ENCODE data around the gene RAB44. TPM values are rescaled to one million over a fixed set of nuclear protein-coding genes. Genes with fewer than 3 reads are reported as not detected.

The RAB44 gene
- total RNA-seq, 1 experiment from 2014 or later, result 0.11 TPM

DNA sequence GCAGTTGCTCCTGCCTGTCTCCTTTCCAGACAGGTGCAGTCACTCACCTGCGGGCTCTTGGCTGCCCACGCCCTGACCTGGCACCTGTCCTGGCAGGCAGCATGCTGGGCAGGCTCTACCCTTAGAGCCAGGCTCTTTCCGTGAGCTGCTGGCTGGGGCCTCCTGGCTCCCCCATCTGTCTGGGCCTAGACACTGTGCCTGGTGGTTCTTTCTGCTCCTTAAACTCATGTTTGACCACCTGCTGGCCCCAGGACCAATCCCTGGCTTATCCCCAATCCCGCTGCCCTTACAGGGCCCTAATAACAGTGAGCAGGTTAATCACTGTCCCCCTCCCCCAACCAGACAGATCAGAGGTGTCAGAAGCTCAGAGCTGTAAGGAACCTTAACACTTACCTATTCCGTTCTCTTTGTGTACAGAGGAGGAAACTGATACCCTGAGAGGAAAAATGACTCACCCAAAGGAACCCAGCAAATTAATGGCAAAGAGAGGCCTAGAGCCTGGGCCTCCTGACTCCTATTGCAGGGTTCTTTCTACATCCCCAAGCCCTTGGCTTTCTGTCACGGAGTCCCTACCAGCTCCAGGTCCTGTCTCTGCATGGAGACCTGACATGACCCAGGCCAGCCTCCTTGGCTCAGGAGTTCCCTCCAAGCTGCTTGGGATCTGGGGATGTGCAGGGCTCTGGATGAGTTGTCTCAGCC, 54.7 kb downstream of the RAB44 start:
- no peak for TF ChIP-seq ZNF121 (CRISPR knock-in tag; IDR thresholded peaks at IDR 0.05)
- no peak for TF ChIP-seq CREM (CRISPR knock-in tag; IDR thresholded peaks at IDR 0.05)
- TF ChIP-seq RELA (CRISPR knock-in tag; IDR thresholded peaks at IDR 0.05; ENCODE audit: borderline replicate concordance), result no peak
- TF ChIP-seq, protein P1, sequence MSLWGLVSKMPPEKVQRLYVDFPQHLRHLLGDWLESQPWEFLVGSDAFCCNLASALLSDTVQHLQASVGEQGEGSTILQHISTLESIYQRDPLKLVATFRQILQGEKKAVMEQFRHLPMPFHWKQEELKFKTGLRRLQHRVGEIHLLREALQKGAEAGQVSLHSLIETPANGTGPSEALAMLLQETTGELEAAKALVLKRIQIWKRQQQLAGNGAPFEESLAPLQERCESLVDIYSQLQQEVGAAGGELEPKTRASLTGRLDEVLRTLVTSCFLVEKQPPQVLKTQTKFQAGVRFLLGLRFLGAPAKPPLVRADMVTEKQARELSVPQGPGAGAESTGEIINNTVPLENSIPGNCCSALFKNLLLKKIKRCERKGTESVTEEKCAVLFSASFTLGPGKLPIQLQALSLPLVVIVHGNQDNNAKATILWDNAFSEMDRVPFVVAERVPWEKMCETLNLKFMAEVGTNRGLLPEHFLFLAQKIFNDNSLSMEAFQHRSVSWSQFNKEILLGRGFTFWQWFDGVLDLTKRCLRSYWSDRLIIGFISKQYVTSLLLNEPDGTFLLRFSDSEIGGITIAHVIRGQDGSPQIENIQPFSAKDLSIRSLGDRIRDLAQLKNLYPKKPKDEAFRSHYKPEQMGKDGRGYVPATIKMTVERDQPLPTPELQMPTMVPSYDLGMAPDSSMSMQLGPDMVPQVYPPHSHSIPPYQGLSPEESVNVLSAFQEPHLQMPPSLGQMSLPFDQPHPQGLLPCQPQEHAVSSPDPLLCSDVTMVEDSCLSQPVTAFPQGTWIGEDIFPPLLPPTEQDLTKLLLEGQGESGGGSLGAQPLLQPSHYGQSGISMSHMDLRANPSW (CRISPR knock-in tag; conservative IDR thresholded peaks at IDR 0.05; ENCODE audit: low read depth), result no peak
- TF ChIP-seq, protein P2, sequence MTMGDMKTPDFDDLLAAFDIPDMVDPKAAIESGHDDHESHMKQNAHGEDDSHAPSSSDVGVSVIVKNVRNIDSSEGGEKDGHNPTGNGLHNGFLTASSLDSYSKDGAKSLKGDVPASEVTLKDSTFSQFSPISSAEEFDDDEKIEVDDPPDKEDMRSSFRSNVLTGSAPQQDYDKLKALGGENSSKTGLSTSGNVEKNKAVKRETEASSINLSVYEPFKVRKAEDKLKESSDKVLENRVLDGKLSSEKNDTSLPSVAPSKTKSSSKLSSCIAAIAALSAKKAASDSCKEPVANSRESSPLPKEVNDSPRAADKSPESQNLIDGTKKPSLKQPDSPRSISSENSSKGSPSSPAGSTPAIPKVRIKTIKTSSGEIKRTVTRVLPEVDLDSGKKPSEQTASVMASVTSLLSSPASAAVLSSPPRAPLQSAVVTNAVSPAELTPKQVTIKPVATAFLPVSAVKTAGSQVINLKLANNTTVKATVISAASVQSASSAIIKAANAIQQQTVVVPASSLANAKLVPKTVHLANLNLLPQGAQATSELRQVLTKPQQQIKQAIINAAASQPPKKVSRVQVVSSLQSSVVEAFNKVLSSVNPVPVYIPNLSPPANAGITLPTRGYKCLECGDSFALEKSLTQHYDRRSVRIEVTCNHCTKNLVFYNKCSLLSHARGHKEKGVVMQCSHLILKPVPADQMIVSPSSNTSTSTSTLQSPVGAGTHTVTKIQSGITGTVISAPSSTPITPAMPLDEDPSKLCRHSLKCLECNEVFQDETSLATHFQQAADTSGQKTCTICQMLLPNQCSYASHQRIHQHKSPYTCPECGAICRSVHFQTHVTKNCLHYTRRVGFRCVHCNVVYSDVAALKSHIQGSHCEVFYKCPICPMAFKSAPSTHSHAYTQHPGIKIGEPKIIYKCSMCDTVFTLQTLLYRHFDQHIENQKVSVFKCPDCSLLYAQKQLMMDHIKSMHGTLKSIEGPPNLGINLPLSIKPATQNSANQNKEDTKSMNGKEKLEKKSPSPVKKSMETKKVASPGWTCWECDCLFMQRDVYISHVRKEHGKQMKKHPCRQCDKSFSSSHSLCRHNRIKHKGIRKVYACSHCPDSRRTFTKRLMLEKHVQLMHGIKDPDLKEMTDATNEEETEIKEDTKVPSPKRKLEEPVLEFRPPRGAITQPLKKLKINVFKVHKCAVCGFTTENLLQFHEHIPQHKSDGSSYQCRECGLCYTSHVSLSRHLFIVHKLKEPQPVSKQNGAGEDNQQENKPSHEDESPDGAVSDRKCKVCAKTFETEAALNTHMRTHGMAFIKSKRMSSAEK (CRISPR knock-in tag; IDR thresholded peaks at IDR 0.05; ENCODE audit: borderline replicate concordance), result no peak
- ChIA-PET POLR2A (no interaction called here), CTCF (interaction anchor here (1.2 to 4.6 kb wide), 3 partner anchors 14 to 113 kb away, joined by 3 to 35 read pairs (median 3); no protein-coding TSS in a partner anchor)
- Mint-ChIP-seq H3K27ac (no peak overlapping the region), H3K4me1 (no peaks in the 10 kb centered on the region), H3K9me3 (peaks cover 21% of the 10 kb centered on the region), H3K36me3 (0 out of 2 replicates have a peak, but pooled peaks cover 3% of the 10 kb centered on the region), H3K27me3 (ENCODE audit: low read depth) (no peaks in the 10 kb centered on the region; the same call in 1 of the 2 replicates), H3K4me3 (no peak overlapping the region)
- ATAC-seq, result no peak
- no peak for DNase-seq (ENCODE audit: low spot score)

DNA sequence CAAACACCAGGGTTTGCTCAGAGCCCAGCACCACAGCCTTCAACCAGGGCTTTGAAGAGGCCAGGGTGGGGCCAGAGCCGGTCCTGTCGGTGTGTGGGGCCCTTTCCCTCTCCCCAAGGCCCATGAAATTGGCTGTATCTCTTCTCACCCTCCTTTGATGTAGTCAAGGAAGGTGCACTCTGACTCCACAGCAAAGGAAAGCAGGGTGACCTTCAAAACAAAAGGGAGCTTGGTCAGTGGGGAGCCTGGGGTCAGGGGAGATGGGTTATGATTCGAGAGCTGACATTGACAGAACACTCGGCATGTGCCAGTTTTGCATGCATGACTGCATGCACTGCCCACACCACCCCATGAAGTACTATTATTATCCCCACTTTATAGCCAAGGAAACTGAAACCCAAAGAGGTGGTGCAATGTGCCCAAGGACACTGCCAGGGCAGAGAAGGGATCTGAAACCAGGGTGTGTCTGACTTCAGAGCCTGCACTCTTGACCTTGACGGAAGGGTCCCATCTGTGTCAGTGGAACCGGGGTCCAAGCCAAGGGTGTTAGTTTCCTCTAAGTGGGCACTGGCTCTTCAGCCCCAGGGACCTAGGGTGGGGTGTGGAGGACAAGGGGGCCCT, 55.4 kb downstream of the RAB44 start:
- Mint-ChIP-seq H3K36me3 (0 out of 2 replicates have a peak, but pooled peaks cover 3% of the 10 kb centered on the region), H3K27ac (no peak overlapping the region), H3K4me1 (no peaks in the 10 kb centered on the region), H3K4me3 (no peak overlapping the region), H3K27me3 (ENCODE audit: low read depth) (no peaks in the 10 kb centered on the region; the same call in 1 of the 2 replicates), H3K9me3 (peaks cover 21% of the 10 kb centered on the region)
- ChIA-PET POLR2A (no interaction called here), CTCF (interaction anchor here (0.8 to 4.6 kb wide), 6 partner anchors 11 to 161 kb away, joined by 3 to 35 read pairs (median 5); partner anchors contain the start of gene C6orf89)
- TF ChIP-seq SMAD3 (CRISPR knock-in tag; IDR thresholded peaks at IDR 0.05; ENCODE audit: borderline replicate concordance) (no peak), SMAD4 (CRISPR knock-in tag; IDR thresholded peaks at IDR 0.05) (no peak), ATF1 (CRISPR knock-in tag; IDR thresholded peaks at IDR 0.05) (no peak), ZNF317 (CRISPR knock-in tag; IDR thresholded peaks at IDR 0.05; ENCODE audit: borderline replicate concordance, low read depth) (no peak), JAZF1 (CRISPR knock-in tag; IDR thresholded peaks at IDR 0.05) (no peak)
- TF ChIP-seq, protein P3, sequence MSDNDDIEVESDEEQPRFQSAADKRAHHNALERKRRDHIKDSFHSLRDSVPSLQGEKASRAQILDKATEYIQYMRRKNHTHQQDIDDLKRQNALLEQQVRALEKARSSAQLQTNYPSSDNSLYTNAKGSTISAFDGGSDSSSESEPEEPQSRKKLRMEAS (CRISPR knock-in tag; IDR thresholded peaks at IDR 0.05), result no peak
- TF ChIP-seq, protein P4, sequence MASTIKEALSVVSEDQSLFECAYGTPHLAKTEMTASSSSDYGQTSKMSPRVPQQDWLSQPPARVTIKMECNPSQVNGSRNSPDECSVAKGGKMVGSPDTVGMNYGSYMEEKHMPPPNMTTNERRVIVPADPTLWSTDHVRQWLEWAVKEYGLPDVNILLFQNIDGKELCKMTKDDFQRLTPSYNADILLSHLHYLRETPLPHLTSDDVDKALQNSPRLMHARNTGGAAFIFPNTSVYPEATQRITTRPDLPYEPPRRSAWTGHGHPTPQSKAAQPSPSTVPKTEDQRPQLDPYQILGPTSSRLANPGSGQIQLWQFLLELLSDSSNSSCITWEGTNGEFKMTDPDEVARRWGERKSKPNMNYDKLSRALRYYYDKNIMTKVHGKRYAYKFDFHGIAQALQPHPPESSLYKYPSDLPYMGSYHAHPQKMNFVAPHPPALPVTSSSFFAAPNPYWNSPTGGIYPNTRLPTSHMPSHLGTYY (CRISPR knock-in tag; IDR thresholded peaks at IDR 0.05), result no peak
- ATAC-seq, result no peak
- no peak for DNase-seq (ENCODE audit: low spot score)

Data from WTC11 (cell line).